DOHH2 (cell line): ENCODE data around the gene PSMB4.
"Not testable (repeated sequence)": the region's sequence is repeated elsewhere in the genome, so short reads cannot be mapped to it uniquely, and the experiment has no call there.

ENCODE experiments used
- H3F3A ChIP-seq: fragments of 200-600 bp; sonication (generic), shearing (Covaris generic); 2 replicates; pipeline ENCODE4 v1.6.0; 2016; ENCODE audit warnings: antibody characterized with exemption, mild to moderate bottlenecking; ENCODE audit not compliant: control insufficient read depth, insufficient read depth
- H3K27ac ChIP-seq: fragments of 200-600 bp; sonication (generic); 2 replicates; pipeline ENCODE4 v1.5.1; 2014; ENCODE audit warnings: low read depth, mild to moderate bottlenecking, low read length, moderate library complexity
- H3K27me3 ChIP-seq: fragments of 200-600 bp; sonication (generic); 2 replicates; pipeline ENCODE4 v1.6.1; 2014; ENCODE audit warnings: mild to moderate bottlenecking, low read length, mixed read lengths; ENCODE audit not compliant: control insufficient read depth
- H3K36me3 ChIP-seq: fragments of 200-600 bp; sonication (generic); 2 replicates; pipeline ENCODE4 v1.6.1; 2014; ENCODE audit warnings: mild to moderate bottlenecking, low read length, moderate library complexity, mixed read lengths; ENCODE audit not compliant: control insufficient read depth
- H3K4me1 ChIP-seq: fragments of 200-600 bp; sonication (generic); 2 replicates; pipeline ENCODE4 v1.6.1; 2014; ENCODE audit warnings: mild to moderate bottlenecking, low read length, mixed read lengths; ENCODE audit not compliant: control insufficient read depth
- H3K4me2 ChIP-seq: fragments of 200-600 bp; sonication (generic); 2 replicates; pipeline ENCODE4 v1.6.0; 2014; ENCODE audit warnings: mild to moderate bottlenecking, low read length, moderate library complexity
- H3K4me3 ChIP-seq: fragments of 200-600 bp; sonication (generic); 2 replicates; pipeline ENCODE4 v1.5.1; 2014; ENCODE audit warnings: mild to moderate bottlenecking, low read length, mixed read lengths
- H3K79me2 ChIP-seq: fragments of 200-600 bp; sonication (generic); 2 replicates; pipeline ENCODE4 v1.6.1; 2014; ENCODE audit warnings: mild to moderate bottlenecking, low read length, mixed read lengths; ENCODE audit not compliant: control insufficient read depth
- H3K9me2 ChIP-seq: fragments of 200-600 bp; sonication (generic); replicated peaks from 2 replicates; pipeline ENCODE4 v1.6.1; 2014; ENCODE audit warnings: mild to moderate bottlenecking, low read length, mixed read lengths; ENCODE audit not compliant: control insufficient read depth
- H3K9me3 ChIP-seq: fragments of 200-600 bp; sonication (generic); 2 replicates; pipeline ENCODE4 v1.6.1; 2014; ENCODE audit warnings: antibody characterized with exemption, low read length, mixed read lengths; ENCODE audit not compliant: control insufficient read depth, insufficient read depth
- H4K20me1 ChIP-seq: fragments of 200-600 bp; sonication (generic); 2 replicates; pipeline ENCODE4 v1.6.0; 2014; ENCODE audit warnings: low read depth, mild to moderate bottlenecking, antibody characterized with exemption, low read length, moderate library complexity; ENCODE audit not compliant: control insufficient read depth, insufficient read depth
- CTCF ChIP-seq: fragments of 200-600 bp; sonication (generic); IDR thresholded peaks from one replicate; pipeline ENCODE4 v1.5.1; 2014; ENCODE audit warnings: antibody characterized with exemption, mild to moderate bottlenecking, low read depth, low read length; ENCODE audit not compliant: poor library complexity, severe bottlenecking
- EZH2phosphoT487 ChIP-seq: fragments of 200-600 bp; sonication (generic); IDR thresholded peaks from 2 replicates; pipeline ENCODE4 v1.6.1; 2017; ENCODE audit warnings: borderline replicate concordance, mild to moderate bottlenecking, antibody characterized with exemption, low read length, moderate library complexity, mixed read lengths

The PSMB4 gene

GRCh38 chr1:151377150-151377884, 22.1 kb upstream of the PSMB4 start:
- Histone ChIP-seq H4K20me1 (no peaks in the 10 kb centered on the region), H3K9me3 (no peaks in the 10 kb centered on the region), H3K27ac (no peak overlapping the region), H3K4me3 (no peak overlapping the region), H3K27me3 (peaks cover 3% of the 10 kb centered on the region; the same call in 1 of the 2 replicates), H3K36me3 (no peaks in the 10 kb centered on the region), H3F3A (no peaks in the 10 kb centered on the region), H3K9me2 (no peaks in the 10 kb centered on the region), H3K4me2 (no peak overlapping the region), H3K4me1 (no peaks in the 10 kb centered on the region), H3K79me2 (no peaks in the 10 kb centered on the region)
- TF ChIP-seq EZH2phosphoT487 (no peak), CTCF (no peak)

- no peaks in the 10 kb centered on the region for H3K36me3 ChIP-seq
- H3K4me2 ChIP-seq, result no peak overlapping the region
- no peaks in the 10 kb centered on the region for H3K27me3 ChIP-seq
- TF ChIP-seq EZH2phosphoT487, result no peak
- TF ChIP-seq CTCF, result no peak
- H3K9me3 ChIP-seq, result no peaks in the 10 kb centered on the region
- no peak overlapping the region for H3K27ac ChIP-seq
- H3F3A ChIP-seq, result no peaks in the 10 kb centered on the region
- H3K4me3 ChIP-seq, result no peak overlapping the region
- H3K9me2 ChIP-seq, result no peaks in the 10 kb centered on the region
- H4K20me1 ChIP-seq, result no peaks in the 10 kb centered on the region
- no peaks in the 10 kb centered on the region for H3K4me1 ChIP-seq
- H3K79me2 ChIP-seq, result no peaks in the 10 kb centered on the region
These were observed 14.8 kb upstream of the PSMB4 start for GRCh38 chr1:151384584-151384983.

- Histone ChIP-seq H3K4me1 (no peaks in the 10 kb centered on the region), H3K27me3 (no peaks in the 10 kb centered on the region), H3K9me2 (no peaks in the 10 kb centered on the region), H3K27ac (no peak overlapping the region), H3K9me3 (no peaks in the 10 kb centered on the region), H3K4me2 (no peak overlapping the region), H3K4me3 (no peak overlapping the region), H3K79me2 (no peaks in the 10 kb centered on the region), H3F3A (no peaks in the 10 kb centered on the region), H4K20me1 (no peaks in the 10 kb centered on the region), H3K36me3 (no peaks in the 10 kb centered on the region)
- no peak for TF ChIP-seq EZH2phosphoT487
- TF ChIP-seq CTCF, result no peak
These were observed 13.4 kb upstream of the PSMB4 start for GRCh38 chr1:151386002-151386401.

GRCh38 chr1:151390221-151391078, 8.9 kb upstream of the PSMB4 start:
- not testable (repeated sequence) for H3F3A ChIP-seq, H3K9me2 ChIP-seq, H3K4me1 ChIP-seq, H3K27ac ChIP-seq, H3K79me2 ChIP-seq, H3K27me3 ChIP-seq, H3K4me2 ChIP-seq, H3K36me3 ChIP-seq, H3K4me3 ChIP-seq, H3K9me3 ChIP-seq, H4K20me1 ChIP-seq
